CD4-positive, alpha-beta memory T cell (primary cell): ENCODE data around the gene TBC1D16. TPM values are rescaled to one million over a fixed set of nuclear protein-coding genes. Genes with fewer than 3 reads are reported as not detected.
A peak's percentile ranks its signal among the peaks of the same experiment; 100 is the strongest.

Experiments
- CTCF ChIA-PET: fragments of 350-600 bp; sonication (Branson Sonifier 250); formaldehyde crosslinking; loops from one replicate; lab custom pipeline; 2021; ENCODE audit warnings: inconsistent platforms; ENCODE audit not compliant: partially characterized antibody; lab: Charles Lee
- POLR2A ChIA-PET: fragments of 350-600 bp; sonication (Branson Sonifier 250); formaldehyde crosslinking; loops from one replicate; lab custom pipeline; 2021; ENCODE audit not compliant: partially characterized antibody; lab: Charles Lee
- DNase-seq, 5 donors: peaks; one replicate each; pipeline versions ENCODE4 v3.0.0 to v3.0.0-alpha.2; 2020 to 2022; ENCODE audit warnings: mixed read lengths in 1 of 5
- H3K27ac ChIP-seq: one replicate; pipeline ENCODE4 v1.7.0; 2013; ENCODE audit warnings: low read depth, low read length
- H3K27me3 ChIP-seq: 2 replicates; pipeline ENCODE4 v1.7.0; 2013; ENCODE audit warnings: mild to moderate bottlenecking, low read length, moderate library complexity; ENCODE audit not compliant: insufficient read depth
- H3K36me3 ChIP-seq: 2 replicates; pipeline ENCODE4 v1.7.0; 2013; ENCODE audit warnings: mild to moderate bottlenecking, low read length, moderate library complexity; ENCODE audit not compliant: insufficient read depth
- H3K4me1 ChIP-seq: 2 replicates; pipeline ENCODE4 v1.7.0; 2013; ENCODE audit warnings: mild to moderate bottlenecking, low read length, moderate library complexity; ENCODE audit not compliant: insufficient read depth
- H3K4me3 ChIP-seq, 2 donors: one replicate each; pipeline ENCODE4 v1.7.0; 2013; ENCODE audit warnings: low read length in 2 of 2, mild to moderate bottlenecking in 1 of 2
- H3K9me3 ChIP-seq, 2 donors: one replicate each; pipeline ENCODE4 v1.7.0; 2013; ENCODE audit warnings: low read length in 2 of 2, control low read depth in 1 of 2; ENCODE audit not compliant: control insufficient read depth in 1 of 2
- H3K27ac Mint-ChIP-seq, 7 donors: one replicate each; pipeline ENCODE4 v1.8.0; 2020 to 2021; ENCODE audit warnings: mixed read lengths in 7 of 7, mild to moderate bottlenecking in 6 of 7, inconsistent platforms in 3 of 7, moderate library complexity in 3 of 7
- H3K27me3 Mint-ChIP-seq, 2 donors: one replicate each; pipeline ENCODE4 v1.8.0; 2020 to 2021; ENCODE audit warnings: mixed read lengths in 2 of 2
- H3K36me3 Mint-ChIP-seq, 2 donors: one replicate each; pipeline ENCODE4 v1.8.0; 2020 to 2021; ENCODE audit warnings: mixed read lengths in 2 of 2, inconsistent platforms in 1 of 2, mild to moderate bottlenecking in 1 of 2
- H3K4me1 Mint-ChIP-seq, 4 donors: one replicate each; pipeline ENCODE4 v1.8.0; 2020 to 2021; ENCODE audit warnings: mixed read lengths in 4 of 4, mild to moderate bottlenecking in 1 of 4
- H3K4me3 Mint-ChIP-seq, 8 donors: one replicate each; pipeline ENCODE4 v1.8.0; 2020 to 2021; ENCODE audit warnings: mixed read lengths in 8 of 8, mild to moderate bottlenecking in 7 of 8, moderate library complexity in 6 of 8, inconsistent platforms in 3 of 8
- H3K9me3 Mint-ChIP-seq, 8 donors: one replicate each; pipeline ENCODE4 v1.8.0; 2020 to 2021; ENCODE audit warnings: mixed read lengths in 8 of 8, mild to moderate bottlenecking in 5 of 8, inconsistent platforms in 3 of 8, moderate library complexity in 1 of 8
- intact Hi-C: fragments of 100-400 bp; cut with micrococcal nuclease; formaldehyde crosslinking; loops from one replicate; pipeline ENCODE4 v1.15.1; 2023
- polyA plus RNA-seq, 2 donors: library from polyadenylated mRNA; unstranded; fragments of 300-500 nt; fragmentation: Illumina TruSeq; gene quantifications; one replicate each; pipeline ENCODE4 v1.2.3, GENCODE V29; 2021
- total RNA-seq, 2 experiments: library from RNA; stranded (reverse); gene quantifications; one replicate each; pipeline ENCODE4 v1.2.3, GENCODE V29; 2021

The TBC1D16 gene
- total and polyA plus RNA-seq, 4 experiments from 2014 or later, result 1.2 to 1.8 (median 1.3) TPM; not detected in 1

GRCh38 chr17:79921411-79922115, 114.1 kb downstream of the TBC1D16 start:
- Mint-ChIP-seq H3K27ac (no peak overlapping the region), H3K36me3 (no peaks in the 10 kb centered on the region), H3K9me3 (no peaks in the 10 kb centered on the region), H3K27me3 (peaks cover 2 to 9% of the 10 kb centered on the region in 2 donors), H3K4me1 (peaks cover 0 to 1% (median 0%) of the 10 kb centered on the region in 4 donors), H3K4me3 (peak overlapping the region in 2 of 8 donors; percentile 45 to 51)
- intact Hi-C loops, result no loop called here
- no peaks in the 10 kb centered on the region for H3K27me3 ChIP-seq
- ChIA-PET CTCF (no interaction called here), POLR2A (no interaction called here)
- DNase-seq, result no peak
- no peaks in the 10 kb centered on the region for H3K36me3 ChIP-seq
- no peaks in the 10 kb centered on the region for H3K4me1 ChIP-seq
- no peaks in the 10 kb centered on the region for H3K9me3 ChIP-seq
- no peak overlapping the region for H3K4me3 ChIP-seq
- no peak overlapping the region for H3K27ac ChIP-seq

- POLR2A ChIA-PET, result no interaction called here
- H3K9me3 ChIP-seq, result no peaks in the 10 kb centered on the region
- intact Hi-C loops, result no loop called here
These were observed 114.8 kb downstream of the TBC1D16 start for GRCh38 chr17:79920751-79921410.

GRCh38 chr17:79919862-79920720, 115.6 kb downstream of the TBC1D16 start:
- H3K4me3 Mint-ChIP-seq, result no peak overlapping the region
- H3K36me3 Mint-ChIP-seq, result no peaks in the 10 kb centered on the region
- no peak overlapping the region for H3K4me3 ChIP-seq
- ChIA-PET POLR2A (no interaction called here), CTCF (no interaction called here)
- no peak overlapping the region for H3K27ac Mint-ChIP-seq
- DNase-seq, result no peak
- H3K9me3 ChIP-seq, result no peaks in the 10 kb centered on the region
- no peaks in the 10 kb centered on the region for H3K27me3 ChIP-seq
- peaks cover 10 to 18% of the 10 kb centered on the region in 2 donors for H3K27me3 Mint-ChIP-seq
- no peaks in the 10 kb centered on the region for H3K36me3 ChIP-seq
- H3K9me3 Mint-ChIP-seq, result no peaks in the 10 kb centered on the region
- peaks cover 0 to 2% (median under 1%) of the 10 kb centered on the region in 4 donors for H3K4me1 Mint-ChIP-seq
- H3K4me1 ChIP-seq, result no peaks in the 10 kb centered on the region
- no peak overlapping the region for H3K27ac ChIP-seq
- intact Hi-C loops, result loop anchor here (10.0 kb wide), 1 partner anchor 75 kb away; no protein-coding TSS in a partner anchor

More at GRCh38 chr17:79920751-79921410, 114.8 kb downstream of the TBC1D16 start:
- H3K9me3 Mint-ChIP-seq, result no peaks in the 10 kb centered on the region
- Histone ChIP-seq H3K27ac (no peak overlapping the region), H3K4me3 (no peak overlapping the region), H3K4me1 (no peaks in the 10 kb centered on the region), H3K36me3 (no peaks in the 10 kb centered on the region), H3K27me3 (no peaks in the 10 kb centered on the region)
- no peak for DNase-seq
- no peaks in the 10 kb centered on the region for H3K36me3 Mint-ChIP-seq
- CTCF ChIA-PET, result no interaction called here
- no peak overlapping the region for H3K27ac Mint-ChIP-seq
- peaks cover 0 to 2% (median under 1%) of the 10 kb centered on the region in 4 donors for H3K4me1 Mint-ChIP-seq
- peaks cover 5 to 12% of the 10 kb centered on the region in 2 donors for H3K27me3 Mint-ChIP-seq
- no peak overlapping the region for H3K4me3 Mint-ChIP-seq

- POLR2A ChIA-PET, result no interaction called here
- Mint-ChIP-seq H3K4me3 (no peak overlapping the region), H3K27ac (no peak overlapping the region), H3K4me1 (peaks cover 0 to 2% (median under 1%) of the 10 kb centered on the region in 4 donors), H3K9me3 (no peaks in the 10 kb centered on the region), H3K36me3 (no peaks in the 10 kb centered on the region), H3K27me3 (peaks cover 11 to 19% of the 10 kb centered on the region in 2 donors)
- Histone ChIP-seq H3K27me3 (no peaks in the 10 kb centered on the region), H3K36me3 (no peaks in the 10 kb centered on the region), H3K4me1 (no peaks in the 10 kb centered on the region), H3K4me3 (no peak overlapping the region), H3K9me3 (no peaks in the 10 kb centered on the region), H3K27ac (no peak overlapping the region)
- CTCF ChIA-PET, result no interaction called here
- no peak for DNase-seq
- intact Hi-C loops, result loop anchor here (10.0 kb wide), 1 partner anchor 74 kb away; no protein-coding TSS in a partner anchor
These were observed 116.5 kb downstream of the TBC1D16 start for GRCh38 chr17:79919164-79919585.

GRCh38 chr17:79918581-79919163, 117.0 kb downstream of the TBC1D16 start:
- Histone ChIP-seq H3K9me3 (no peaks in the 10 kb centered on the region), H3K27me3 (no peaks in the 10 kb centered on the region), H3K4me3 (no peak overlapping the region), H3K36me3 (no peaks in the 10 kb centered on the region), H3K27ac (no peak overlapping the region), H3K4me1 (no peaks in the 10 kb centered on the region)
- intact Hi-C loops, result loop anchor here (10.0 kb wide), 1 partner anchor 74 kb away; no protein-coding TSS in a partner anchor
- DNase-seq, result no peak
- Mint-ChIP-seq H3K36me3 (no peaks in the 10 kb centered on the region), H3K27me3 (peaks cover 11 to 21% of the 10 kb centered on the region in 2 donors), H3K4me1 (peaks cover 0 to 2% (median under 1%) of the 10 kb centered on the region in 4 donors), H3K4me3 (no peak overlapping the region), H3K9me3 (no peaks in the 10 kb centered on the region), H3K27ac (no peak overlapping the region)
- POLR2A ChIA-PET, result no interaction called here
- CTCF ChIA-PET, result no interaction called here

- H3K4me3 Mint-ChIP-seq, result no peak overlapping the region
- no peaks in the 10 kb centered on the region for H3K9me3 ChIP-seq
- H3K27ac ChIP-seq, result no peak overlapping the region
- intact Hi-C loops, result loop anchor here (10.0 kb wide), 1 partner anchor 73 kb away; no protein-coding TSS in a partner anchor
- H3K27ac Mint-ChIP-seq, result no peak overlapping the region
- no peaks in the 10 kb centered on the region for H3K4me1 ChIP-seq
- H3K4me1 Mint-ChIP-seq, result peaks cover 0 to 2% (median under 1%) of the 10 kb centered on the region in 4 donors
- no peak overlapping the region for H3K4me3 ChIP-seq
- DNase-seq, result no peak
- ChIA-PET POLR2A (no interaction called here), CTCF (no interaction called here)
- peaks cover 11 to 21% of the 10 kb centered on the region in 2 donors for H3K27me3 Mint-ChIP-seq
- H3K36me3 ChIP-seq, result no peaks in the 10 kb centered on the region
- no peaks in the 10 kb centered on the region for H3K9me3 Mint-ChIP-seq
- H3K27me3 ChIP-seq, result no peaks in the 10 kb centered on the region
- no peaks in the 10 kb centered on the region for H3K36me3 Mint-ChIP-seq
These were observed 117.7 kb downstream of the TBC1D16 start for GRCh38 chr17:79917902-79918484.
